ENCODE results near the gene ITGB5. TPM values are rescaled to one million over a fixed set of nuclear protein-coding genes. Genes with fewer than 3 reads are reported as not detected.

The ITGB5 gene
- total RNA-seq, 1 donor from 2014 or later = 95.1 TPM

DNA sequence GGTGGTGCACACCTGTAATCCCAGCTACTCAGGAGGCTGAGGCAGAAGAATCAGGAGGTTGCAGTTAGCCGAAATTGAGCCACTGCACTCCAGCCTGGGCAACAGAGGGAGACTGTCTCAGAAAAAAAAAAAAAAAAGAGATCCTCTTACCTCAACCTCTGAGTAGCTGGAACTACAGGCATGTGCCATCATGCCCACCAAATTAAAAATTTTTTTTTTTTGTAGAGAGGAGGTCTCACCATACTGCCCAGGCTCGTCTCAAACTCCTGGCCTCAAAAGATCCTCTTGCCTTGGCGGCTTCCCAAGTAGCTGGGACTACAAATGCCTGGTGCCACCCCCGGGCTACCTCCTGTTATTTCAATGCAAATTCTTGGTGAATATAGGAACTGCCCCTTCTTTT is 155.4 kb downstream of the ITGB5 start:
- peaks cover 7% of the 10 kb centered on the region for H3K4me1 ChIP-seq
- intact Hi-C loops (cut with DNase I) = no loop called here
- no peak overlapping the region for H3K27ac ChIP-seq
- H3K4me3 ChIP-seq = no peak overlapping the region
- no peak for ATAC-seq
- H3K36me3 ChIP-seq = peaks cover 18% of the 10 kb centered on the region
- peaks cover 10% of the 10 kb centered on the region for H3K27me3 ChIP-seq
- TF ChIP-seq, protein P1, sequence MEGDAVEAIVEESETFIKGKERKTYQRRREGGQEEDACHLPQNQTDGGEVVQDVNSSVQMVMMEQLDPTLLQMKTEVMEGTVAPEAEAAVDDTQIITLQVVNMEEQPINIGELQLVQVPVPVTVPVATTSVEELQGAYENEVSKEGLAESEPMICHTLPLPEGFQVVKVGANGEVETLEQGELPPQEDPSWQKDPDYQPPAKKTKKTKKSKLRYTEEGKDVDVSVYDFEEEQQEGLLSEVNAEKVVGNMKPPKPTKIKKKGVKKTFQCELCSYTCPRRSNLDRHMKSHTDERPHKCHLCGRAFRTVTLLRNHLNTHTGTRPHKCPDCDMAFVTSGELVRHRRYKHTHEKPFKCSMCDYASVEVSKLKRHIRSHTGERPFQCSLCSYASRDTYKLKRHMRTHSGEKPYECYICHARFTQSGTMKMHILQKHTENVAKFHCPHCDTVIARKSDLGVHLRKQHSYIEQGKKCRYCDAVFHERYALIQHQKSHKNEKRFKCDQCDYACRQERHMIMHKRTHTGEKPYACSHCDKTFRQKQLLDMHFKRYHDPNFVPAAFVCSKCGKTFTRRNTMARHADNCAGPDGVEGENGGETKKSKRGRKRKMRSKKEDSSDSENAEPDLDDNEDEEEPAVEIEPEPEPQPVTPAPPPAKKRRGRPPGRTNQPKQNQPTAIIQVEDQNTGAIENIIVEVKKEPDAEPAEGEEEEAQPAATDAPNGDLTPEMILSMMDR (IDR thresholded peaks at IDR 0.05) = no peak
- no peaks in the 10 kb centered on the region for H3K9me3 ChIP-seq
- no peak for DNase-seq

DNA sequence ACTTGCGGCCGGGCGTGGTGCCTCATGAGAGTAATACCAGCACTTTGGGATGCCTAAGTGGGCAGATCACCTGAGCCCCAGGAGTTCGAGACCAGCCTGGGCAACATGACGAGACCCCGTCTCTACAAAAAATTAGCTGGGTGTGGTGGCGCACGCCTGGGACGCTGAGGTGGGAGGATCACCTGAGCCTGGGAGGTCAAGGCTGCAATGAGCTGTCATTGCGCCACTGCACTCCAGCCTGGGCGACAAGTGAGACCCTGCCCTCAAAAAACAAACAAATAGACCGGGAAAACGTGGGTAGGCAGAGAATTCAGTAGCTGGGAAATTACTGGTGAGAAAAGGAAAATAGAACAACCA is 156.2 kb downstream of the ITGB5 start:
- intact Hi-C loops (cut with DNase I) = no loop called here
- TF ChIP-seq, protein P1 (IDR thresholded peaks at IDR 0.05) = no peak
- Histone ChIP-seq H3K4me3 (peak overlapping the region; percentile 96), H3K27ac (peak overlapping the region; percentile 83), H3K4me1 (peaks cover 7% of the 10 kb centered on the region), H3K9me3 (no peaks in the 10 kb centered on the region), H3K27me3 (peaks cover 14% of the 10 kb centered on the region), H3K36me3 (peaks cover 9% of the 10 kb centered on the region)
- DNase-seq (no peak), ATAC-seq (no peak)

DNA sequence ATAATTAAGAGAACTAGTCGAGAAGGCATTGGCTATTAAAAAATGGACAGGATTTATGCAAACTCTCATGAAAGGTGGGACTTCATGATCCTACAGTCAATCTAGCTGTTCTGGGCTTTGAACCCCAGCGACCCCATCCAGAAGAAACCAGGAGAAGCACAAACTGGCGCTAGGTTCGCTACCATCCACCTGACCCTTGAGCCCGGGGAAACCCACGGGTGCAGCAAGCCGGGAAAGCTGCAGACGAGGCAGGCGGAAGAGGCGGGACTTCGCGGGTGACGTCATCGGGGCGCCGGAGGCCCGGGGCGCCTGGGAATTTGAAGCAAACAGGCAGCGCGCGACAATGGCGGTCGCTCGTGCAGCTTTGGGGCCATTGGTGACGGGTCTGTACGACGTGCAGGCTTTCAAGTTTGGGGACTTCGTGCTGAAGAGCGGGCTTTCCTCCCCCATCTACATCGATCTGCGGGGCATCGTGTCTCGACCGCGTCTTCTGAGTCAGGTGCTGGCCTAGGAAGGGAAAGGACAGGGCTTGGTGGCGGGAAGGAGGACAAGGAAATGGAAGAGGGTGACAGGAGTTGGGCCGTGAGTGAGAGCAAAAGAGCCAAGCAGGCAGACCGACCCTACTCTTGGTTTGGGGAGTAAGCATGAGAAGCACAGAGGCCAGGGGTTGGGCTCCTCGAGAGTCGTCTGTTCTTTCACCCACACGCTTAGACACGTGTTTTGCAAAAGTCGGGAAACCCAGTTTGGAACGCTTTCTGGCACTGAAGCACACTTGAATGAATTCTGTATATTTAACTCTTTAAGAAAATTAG is 156.8 kb downstream of the ITGB5 start, which contains the start of gene UMPS:
TSS of gene UMPS (plus strand) at position 324 of the 812 bp plus-strand sequence. CDS start at position 344, 20 bp downstream.
- intact Hi-C loops (cut with DNase I) = no loop called here
- TF ChIP-seq, protein P1 (IDR thresholded peaks at IDR 0.05) = no peak
- Histone ChIP-seq H3K27ac (peak within 1 kb of the TSS; percentile 83), H3K27me3 (peaks cover 20% of the 10 kb centered on the region), H3K9me3 (no peaks in the 10 kb centered on the region), H3K4me1 (peaks cover 7% of the 10 kb centered on the region), H3K4me3 (peak within 1 kb of the TSS; percentile 96), H3K36me3 (peaks cover 3% of the 10 kb centered on the region)
- peak; percentile 96 for DNase-seq
- peak; percentile 100 for ATAC-seq

DNA sequence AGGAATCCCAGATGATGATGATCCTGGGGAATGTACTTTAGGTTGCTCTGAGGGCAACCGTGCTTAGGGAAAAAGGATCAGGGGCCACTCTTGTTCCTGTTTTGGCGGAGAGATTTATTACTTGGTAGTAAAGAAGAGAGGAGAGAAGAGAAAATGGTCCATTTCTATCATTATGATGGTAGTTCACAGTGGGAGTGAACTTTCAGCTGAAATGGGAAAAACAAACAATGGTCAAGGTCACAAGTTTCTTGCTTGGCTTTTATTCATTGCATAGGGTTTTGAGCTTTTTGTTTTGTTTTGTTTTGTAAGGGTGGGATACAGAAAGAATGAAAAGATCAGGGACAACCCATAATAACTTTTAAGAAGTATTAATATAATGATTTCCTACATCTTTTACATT is 164.6 kb downstream of the ITGB5 start:
- Histone ChIP-seq H3K9me3 (no peaks in the 10 kb centered on the region), H3K4me1 (no peaks in the 10 kb centered on the region), H3K27ac (no peak overlapping the region), H3K27me3 (peaks cover 36% of the 10 kb centered on the region), H3K36me3 (no peaks in the 10 kb centered on the region), H3K4me3 (no peak overlapping the region)
- ATAC-seq = no peak
- no peak for DNase-seq
- TF ChIP-seq, protein P1 (IDR thresholded peaks at IDR 0.05) = no peak
- intact Hi-C loops (cut with DNase I) = no loop called here

DNA sequence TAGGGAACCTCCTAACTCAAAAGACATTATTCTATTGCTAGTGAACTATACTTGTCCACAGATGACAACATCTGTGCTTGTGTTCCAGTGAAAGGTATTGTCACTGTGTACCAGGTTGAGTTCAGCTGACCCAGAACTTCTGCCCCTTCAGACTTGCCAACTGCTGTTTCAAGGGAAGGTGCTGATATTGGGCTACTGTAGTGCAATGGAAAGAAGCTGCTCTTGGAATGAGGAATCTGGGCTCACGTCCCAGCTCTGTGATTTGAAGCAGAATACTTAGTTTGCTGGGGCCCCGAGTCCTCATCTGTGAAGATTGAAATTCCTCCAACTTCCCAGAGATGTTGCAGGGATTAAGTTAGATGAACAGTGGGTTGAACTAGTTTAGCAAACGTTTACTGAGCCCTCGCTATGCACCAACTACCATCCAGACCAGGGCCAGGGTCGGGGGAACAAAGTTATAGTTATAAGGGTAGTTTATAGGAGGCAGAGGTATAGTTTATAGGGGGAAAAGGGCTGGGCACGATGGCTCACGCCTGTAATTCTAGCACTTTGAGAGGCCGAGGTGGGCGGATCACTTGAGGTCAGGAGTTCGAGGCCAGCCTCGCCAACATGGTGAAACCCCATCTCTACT is 172.8 kb downstream of the ITGB5 start:
- Histone ChIP-seq H3K4me3 (no peak overlapping the region), H3K27me3 (no peaks in the 10 kb centered on the region), H3K9me3 (no peaks in the 10 kb centered on the region), H3K27ac (no peak overlapping the region), H3K36me3 (no peaks in the 10 kb centered on the region), H3K4me1 (no peaks in the 10 kb centered on the region)
- intact Hi-C loops (cut with DNase I) = no loop called here
- TF ChIP-seq, protein P1 (IDR thresholded peaks at IDR 0.05) = no peak
- no peak for DNase-seq
- ATAC-seq = no peak

Small RNA genes within 50 kb of the gene (microRNA-seq; reads per million reads assigned to microRNA genes)
- gene MIR544B (ENCODE audit: borderline microRNAs expressed) = not detected

Other genes with a start within 250 kb of the ITGB5 start
- gene UMPS, start 156.9 kb downstream of the ITGB5 start, total RNA-seq = 22.2 TPM
- gene MUC13, start 47.4 kb upstream of the ITGB5 start, total RNA-seq = not detected
- gene HEG1, start 168.6 kb upstream of the ITGB5 start, total RNA-seq = 234 TPM